WTC11 (cell line): ENCODE measurements around the gene MAP3K5. TPM values are rescaled to one million over a fixed set of nuclear protein-coding genes. Genes with fewer than 3 reads are reported as not detected.

Experiments
- ATAC-seq: fragments of 200-7000 bp; cut with Tn5 transposase; 2 replicates; pipeline ENCODE4 v1.10.0; 2021; ENCODE audit warnings: mild to moderate bottlenecking, moderate library complexity
- CTCF ChIA-PET: fragments of 300-600 bp; sonication (Branson Sonifier 250); formaldehyde crosslinking; loops from one replicate; lab custom pipeline; 2021; ENCODE audit warnings: antibody characterized with exemption; lab: Charles Lee
- POLR2A ChIA-PET: fragments of 350-600 bp; sonication (Branson Sonifier 250); formaldehyde crosslinking; loops from one replicate; lab custom pipeline; 2021; ENCODE audit warnings: antibody characterized with exemption; lab: Charles Lee
- DNase-seq: peaks from one replicate; pipeline ENCODE4 v3.0.0; 2021; ENCODE audit warnings: low spot score
- H3K27ac Mint-ChIP-seq: 2 replicates; pipeline ENCODE4 v1.8.0; 2021; ENCODE audit warnings: mixed read lengths
- H3K27me3 Mint-ChIP-seq: 2 replicates; pipeline ENCODE4 v1.8.0; 2021; ENCODE audit warnings: low read depth, mild to moderate bottlenecking, moderate library complexity, mixed read lengths
- H3K36me3 Mint-ChIP-seq: 2 replicates; pipeline ENCODE4 v1.8.0; 2021; ENCODE audit warnings: mixed read lengths
- H3K4me1 Mint-ChIP-seq: 2 replicates; pipeline ENCODE4 v1.8.0; 2022; ENCODE audit warnings: mixed read lengths
- H3K4me3 Mint-ChIP-seq: 2 replicates; pipeline ENCODE4 v1.8.0; 2021; ENCODE audit warnings: mild to moderate bottlenecking, moderate library complexity, mixed read lengths
- H3K9me3 Mint-ChIP-seq: 2 replicates; pipeline ENCODE4 v1.8.0; 2021; ENCODE audit warnings: mixed read lengths
- CBFB ChIP-seq: sonication (generic); formaldehyde crosslinking; IDR thresholded peaks from 2 replicates; pipeline ENCODE4 v1.8.1; 2022; ENCODE audit warnings: mild to moderate bottlenecking, low read depth, missing genetic modification reagents
- EMX1 ChIP-seq: fragments of 250-450 bp; sonication (Bioruptor Pico); IDR thresholded peaks from 2 replicates; pipeline ENCODE4 v1.8.0; 2021; ENCODE audit warnings: mild to moderate bottlenecking
- GABPB1 ChIP-seq: sonication (generic); formaldehyde crosslinking; IDR thresholded peaks from 2 replicates; pipeline ENCODE4 v1.8.1; 2023; ENCODE audit warnings: mild to moderate bottlenecking, missing genetic modification reagents
- IRF2 ChIP-seq: sonication (generic); formaldehyde crosslinking; IDR thresholded peaks from 2 replicates; pipeline ENCODE4 v1.8.0; 2022; ENCODE audit warnings: low read depth, missing genetic modification reagents, borderline replicate concordance
- JAZF1 ChIP-seq: fragments of 250-450 bp; sonication (Bioruptor Pico); IDR thresholded peaks from 2 replicates; pipeline ENCODE4 v1.9.0; 2021; ENCODE audit warnings: moderate library complexity, mild to moderate bottlenecking, inconsistent platforms
- MYBL2 ChIP-seq: sonication (generic); formaldehyde crosslinking; IDR thresholded peaks from 2 replicates; pipeline ENCODE4 v1.8.1; 2023; ENCODE audit warnings: mild to moderate bottlenecking, moderate library complexity, missing genetic modification reagents
- NFE2L1 ChIP-seq: sonication (generic); formaldehyde crosslinking; IDR thresholded peaks from 2 replicates; pipeline ENCODE4 v1.8.1; 2023; ENCODE audit warnings: missing genetic modification reagents
- NR3C1 ChIP-seq: sonication (generic); formaldehyde crosslinking; conservative IDR thresholded peaks from 2 replicates; pipeline ENCODE4 v1.8.1; 2023; ENCODE audit warnings: low read depth, mild to moderate bottlenecking, missing genetic modification reagents
- OVOL2 ChIP-seq: fragments of 250-450 bp; sonication (Bioruptor Pico); IDR thresholded peaks from 2 replicates; pipeline ENCODE4 v1.9.0; 2021; ENCODE audit warnings: mild to moderate bottlenecking, borderline replicate concordance
- TEAD1 ChIP-seq: sonication (generic); formaldehyde crosslinking; IDR thresholded peaks from 2 replicates; pipeline ENCODE4 v1.8.0; 2022; ENCODE audit warnings: mild to moderate bottlenecking, missing genetic modification reagents
- total RNA-seq: library from RNA; stranded (reverse); gene quantifications from 3 replicates; pipeline ENCODE4 v1.2.3, GENCODE V29; 2021
- TF ChIP-seq, protein P1 (sequence below): sonication (generic); formaldehyde crosslinking; IDR thresholded peaks from 2 replicates; pipeline ENCODE4 v1.8.0; 2022; ENCODE audit warnings: mild to moderate bottlenecking, missing genetic modification reagents
- TF ChIP-seq, protein P2 (sequence below): sonication (generic); formaldehyde crosslinking; IDR thresholded peaks from 2 replicates; pipeline ENCODE4 v1.8.0; 2022; ENCODE audit warnings: mild to moderate bottlenecking, missing genetic modification reagents
- TF ChIP-seq, protein P3 (sequence below): fragments of 250-450 bp; sonication (Bioruptor Pico); IDR thresholded peaks from 2 replicates; pipeline ENCODE4 v1.9.0; 2021; ENCODE audit warnings: mild to moderate bottlenecking
- TF ChIP-seq, protein P4 (sequence below): fragments of 250-450 bp; sonication (Bioruptor Pico); IDR thresholded peaks from 2 replicates; pipeline ENCODE4 v2.1.2; 2022; ENCODE audit warnings: mild to moderate bottlenecking, moderate library complexity
- TF ChIP-seq, protein P5 (sequence below): fragments of 200-600 bp; IDR thresholded peaks from 2 replicates; pipeline ENCODE4 v1.8.0; 2022; ENCODE audit warnings: antibody characterized with exemption
- TF ChIP-seq, protein P6 (sequence below): sonication (generic); formaldehyde crosslinking; IDR thresholded peaks from 2 replicates; pipeline ENCODE4 v1.8.0; 2022; ENCODE audit warnings: mild to moderate bottlenecking, missing genetic modification reagents
- TF ChIP-seq, protein P7 (sequence below): sonication (generic); formaldehyde crosslinking; IDR thresholded peaks from 2 replicates; pipeline ENCODE4 v1.8.1; 2023; ENCODE audit warnings: mild to moderate bottlenecking, missing genetic modification reagents, moderate library complexity
- TF ChIP-seq, protein P8 (sequence below): sonication (generic); formaldehyde crosslinking; IDR thresholded peaks from 2 replicates; pipeline ENCODE4 v1.8.0; 2023; ENCODE audit warnings: missing genetic modification reagents, mild to moderate bottlenecking, borderline replicate concordance

Gene MAP3K5
- total RNA-seq, 1 experiment from 2014 or later: 1.6 TPM

DNA sequence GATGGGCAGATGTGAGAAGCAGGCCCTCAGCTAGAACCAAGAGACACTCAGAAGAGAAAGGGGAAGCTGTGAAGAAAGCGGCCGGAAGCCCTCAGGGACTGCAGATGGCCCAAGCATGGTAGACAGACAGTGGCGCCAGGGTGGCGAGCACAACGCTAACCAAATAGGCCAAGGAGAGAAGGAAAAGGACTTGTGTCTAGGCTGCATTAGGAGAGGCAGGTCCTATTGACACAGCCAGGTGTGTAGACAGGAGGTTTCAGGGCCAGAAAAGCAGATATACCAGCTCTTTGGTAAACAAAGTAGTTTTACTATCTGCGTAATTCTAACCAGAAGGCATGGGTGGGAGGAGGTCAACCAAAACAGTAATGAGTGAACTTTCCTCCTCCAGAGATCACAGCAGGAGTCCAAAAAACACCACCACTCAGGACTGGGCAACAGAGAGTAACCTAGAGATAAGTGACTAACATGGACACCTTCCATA is 226.2 kb downstream of the MAP3K5 start:
- ChIA-PET POLR2A (no interaction called here), CTCF (interaction anchor here (2.0 kb wide), 1 partner anchor 16 kb away, joined by 14 read pairs; the partner anchor contains the start of gene MAP7)
- H3K36me3 Mint-ChIP-seq: peaks cover 18% of the 10 kb centered on the region
- TF ChIP-seq EMX1 (no peak), NFE2L1 (CRISPR knock-in tag) (no peak), JAZF1 (CRISPR knock-in tag) (no peak), TEAD1 (CRISPR knock-in tag) (no peak), GABPB1 (no peak), CBFB (CRISPR knock-in tag) (no peak), OVOL2 (no peak), MYBL2 (no peak), IRF2 (CRISPR knock-in tag) (no peak), NR3C1 (CRISPR knock-in tag) (no peak)
- TF ChIP-seq, protein P1, sequence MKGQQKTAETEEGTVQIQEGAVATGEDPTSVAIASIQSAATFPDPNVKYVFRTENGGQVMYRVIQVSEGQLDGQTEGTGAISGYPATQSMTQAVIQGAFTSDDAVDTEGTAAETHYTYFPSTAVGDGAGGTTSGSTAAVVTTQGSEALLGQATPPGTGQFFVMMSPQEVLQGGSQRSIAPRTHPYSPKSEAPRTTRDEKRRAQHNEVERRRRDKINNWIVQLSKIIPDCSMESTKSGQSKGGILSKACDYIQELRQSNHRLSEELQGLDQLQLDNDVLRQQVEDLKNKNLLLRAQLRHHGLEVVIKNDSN (CRISPR knock-in tag): no peak
- TF ChIP-seq, protein P2, sequence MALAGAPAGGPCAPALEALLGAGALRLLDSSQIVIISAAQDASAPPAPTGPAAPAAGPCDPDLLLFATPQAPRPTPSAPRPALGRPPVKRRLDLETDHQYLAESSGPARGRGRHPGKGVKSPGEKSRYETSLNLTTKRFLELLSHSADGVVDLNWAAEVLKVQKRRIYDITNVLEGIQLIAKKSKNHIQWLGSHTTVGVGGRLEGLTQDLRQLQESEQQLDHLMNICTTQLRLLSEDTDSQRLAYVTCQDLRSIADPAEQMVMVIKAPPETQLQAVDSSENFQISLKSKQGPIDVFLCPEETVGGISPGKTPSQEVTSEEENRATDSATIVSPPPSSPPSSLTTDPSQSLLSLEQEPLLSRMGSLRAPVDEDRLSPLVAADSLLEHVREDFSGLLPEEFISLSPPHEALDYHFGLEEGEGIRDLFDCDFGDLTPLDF: no peak
- TF ChIP-seq, protein P3, sequence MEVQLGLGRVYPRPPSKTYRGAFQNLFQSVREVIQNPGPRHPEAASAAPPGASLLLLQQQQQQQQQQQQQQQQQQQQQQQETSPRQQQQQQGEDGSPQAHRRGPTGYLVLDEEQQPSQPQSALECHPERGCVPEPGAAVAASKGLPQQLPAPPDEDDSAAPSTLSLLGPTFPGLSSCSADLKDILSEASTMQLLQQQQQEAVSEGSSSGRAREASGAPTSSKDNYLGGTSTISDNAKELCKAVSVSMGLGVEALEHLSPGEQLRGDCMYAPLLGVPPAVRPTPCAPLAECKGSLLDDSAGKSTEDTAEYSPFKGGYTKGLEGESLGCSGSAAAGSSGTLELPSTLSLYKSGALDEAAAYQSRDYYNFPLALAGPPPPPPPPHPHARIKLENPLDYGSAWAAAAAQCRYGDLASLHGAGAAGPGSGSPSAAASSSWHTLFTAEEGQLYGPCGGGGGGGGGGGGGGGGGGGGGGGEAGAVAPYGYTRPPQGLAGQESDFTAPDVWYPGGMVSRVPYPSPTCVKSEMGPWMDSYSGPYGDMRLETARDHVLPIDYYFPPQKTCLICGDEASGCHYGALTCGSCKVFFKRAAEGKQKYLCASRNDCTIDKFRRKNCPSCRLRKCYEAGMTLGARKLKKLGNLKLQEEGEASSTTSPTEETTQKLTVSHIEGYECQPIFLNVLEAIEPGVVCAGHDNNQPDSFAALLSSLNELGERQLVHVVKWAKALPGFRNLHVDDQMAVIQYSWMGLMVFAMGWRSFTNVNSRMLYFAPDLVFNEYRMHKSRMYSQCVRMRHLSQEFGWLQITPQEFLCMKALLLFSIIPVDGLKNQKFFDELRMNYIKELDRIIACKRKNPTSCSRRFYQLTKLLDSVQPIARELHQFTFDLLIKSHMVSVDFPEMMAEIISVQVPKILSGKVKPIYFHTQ (CRISPR knock-in tag): no peak
- TF ChIP-seq, protein P4, sequence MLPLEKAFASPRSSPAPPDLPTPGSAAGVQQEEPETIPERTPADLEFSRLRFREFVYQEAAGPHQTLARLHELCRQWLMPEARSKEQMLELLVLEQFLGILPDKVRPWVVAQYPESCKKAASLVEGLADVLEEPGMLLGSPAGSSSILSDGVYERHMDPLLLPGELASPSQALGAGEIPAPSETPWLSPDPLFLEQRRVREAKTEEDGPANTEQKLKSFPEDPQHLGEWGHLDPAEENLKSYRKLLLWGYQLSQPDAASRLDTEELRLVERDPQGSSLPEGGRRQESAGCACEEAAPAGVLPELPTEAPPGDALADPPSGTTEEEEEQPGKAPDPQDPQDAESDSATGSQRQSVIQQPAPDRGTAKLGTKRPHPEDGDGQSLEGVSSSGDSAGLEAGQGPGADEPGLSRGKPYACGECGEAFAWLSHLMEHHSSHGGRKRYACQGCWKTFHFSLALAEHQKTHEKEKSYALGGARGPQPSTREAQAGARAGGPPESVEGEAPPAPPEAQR (CRISPR knock-in tag): no peak
- TF ChIP-seq, protein P5, sequence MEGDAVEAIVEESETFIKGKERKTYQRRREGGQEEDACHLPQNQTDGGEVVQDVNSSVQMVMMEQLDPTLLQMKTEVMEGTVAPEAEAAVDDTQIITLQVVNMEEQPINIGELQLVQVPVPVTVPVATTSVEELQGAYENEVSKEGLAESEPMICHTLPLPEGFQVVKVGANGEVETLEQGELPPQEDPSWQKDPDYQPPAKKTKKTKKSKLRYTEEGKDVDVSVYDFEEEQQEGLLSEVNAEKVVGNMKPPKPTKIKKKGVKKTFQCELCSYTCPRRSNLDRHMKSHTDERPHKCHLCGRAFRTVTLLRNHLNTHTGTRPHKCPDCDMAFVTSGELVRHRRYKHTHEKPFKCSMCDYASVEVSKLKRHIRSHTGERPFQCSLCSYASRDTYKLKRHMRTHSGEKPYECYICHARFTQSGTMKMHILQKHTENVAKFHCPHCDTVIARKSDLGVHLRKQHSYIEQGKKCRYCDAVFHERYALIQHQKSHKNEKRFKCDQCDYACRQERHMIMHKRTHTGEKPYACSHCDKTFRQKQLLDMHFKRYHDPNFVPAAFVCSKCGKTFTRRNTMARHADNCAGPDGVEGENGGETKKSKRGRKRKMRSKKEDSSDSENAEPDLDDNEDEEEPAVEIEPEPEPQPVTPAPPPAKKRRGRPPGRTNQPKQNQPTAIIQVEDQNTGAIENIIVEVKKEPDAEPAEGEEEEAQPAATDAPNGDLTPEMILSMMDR: no peak
- TF ChIP-seq, protein P6, sequence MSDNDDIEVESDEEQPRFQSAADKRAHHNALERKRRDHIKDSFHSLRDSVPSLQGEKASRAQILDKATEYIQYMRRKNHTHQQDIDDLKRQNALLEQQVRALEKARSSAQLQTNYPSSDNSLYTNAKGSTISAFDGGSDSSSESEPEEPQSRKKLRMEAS: no peak
- TF ChIP-seq, protein P7, sequence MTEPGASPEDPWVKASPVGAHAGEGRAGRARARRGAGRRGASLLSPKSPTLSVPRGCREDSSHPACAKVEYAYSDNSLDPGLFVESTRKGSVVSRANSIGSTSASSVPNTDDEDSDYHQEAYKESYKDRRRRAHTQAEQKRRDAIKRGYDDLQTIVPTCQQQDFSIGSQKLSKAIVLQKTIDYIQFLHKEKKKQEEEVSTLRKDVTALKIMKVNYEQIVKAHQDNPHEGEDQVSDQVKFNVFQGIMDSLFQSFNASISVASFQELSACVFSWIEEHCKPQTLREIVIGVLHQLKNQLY: no peak
- no peaks in the 10 kb centered on the region for H3K27me3 Mint-ChIP-seq
- H3K4me1 Mint-ChIP-seq: peaks cover 3% of the 10 kb centered on the region; the same call in 1 of the 2 replicates
- no peak overlapping the region for H3K4me3 Mint-ChIP-seq
- H3K27ac Mint-ChIP-seq: no peak overlapping the region
- ATAC-seq (no peak), DNase-seq (no peak)
- H3K9me3 Mint-ChIP-seq: peaks cover 19% of the 10 kb centered on the region

DNA sequence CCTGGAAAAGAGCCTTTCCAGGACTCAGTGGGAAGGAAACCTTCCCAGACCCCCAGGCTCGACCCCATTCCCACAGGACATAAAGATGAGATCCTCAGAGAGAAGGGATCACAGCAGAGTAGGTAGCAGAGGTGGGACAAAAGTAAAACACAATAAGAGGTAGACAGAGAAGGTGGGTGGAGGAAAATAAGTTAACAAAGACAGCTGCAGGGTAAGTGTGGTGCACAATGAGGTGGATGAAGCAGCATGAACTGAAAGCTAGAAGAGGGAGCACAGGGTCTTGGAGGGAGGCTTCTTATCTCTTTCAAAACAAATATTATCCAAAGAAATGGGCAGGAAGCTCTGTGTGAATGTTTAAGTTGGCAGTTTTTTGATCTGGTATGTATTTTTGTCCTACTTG is 228.1 kb downstream of the MAP3K5 start:
- Mint-ChIP-seq H3K36me3 (no peaks in the 10 kb centered on the region; the same call in 1 of the 2 replicates), H3K4me3 (no peak overlapping the region), H3K4me1 (no peaks in the 10 kb centered on the region; the same call in 1 of the 2 replicates), H3K27ac (no peak overlapping the region), H3K27me3 (no peaks in the 10 kb centered on the region), H3K9me3 (peaks cover under 1% of the 10 kb centered on the region)
- ChIA-PET CTCF (interaction anchor here (1.3 kb wide), 1 partner anchor 80 kb away, joined by 5 read pairs; no protein-coding TSS in a partner anchor), POLR2A (no interaction called here)
- ATAC-seq (no peak), DNase-seq (no peak)
- TF ChIP-seq, protein P8, sequence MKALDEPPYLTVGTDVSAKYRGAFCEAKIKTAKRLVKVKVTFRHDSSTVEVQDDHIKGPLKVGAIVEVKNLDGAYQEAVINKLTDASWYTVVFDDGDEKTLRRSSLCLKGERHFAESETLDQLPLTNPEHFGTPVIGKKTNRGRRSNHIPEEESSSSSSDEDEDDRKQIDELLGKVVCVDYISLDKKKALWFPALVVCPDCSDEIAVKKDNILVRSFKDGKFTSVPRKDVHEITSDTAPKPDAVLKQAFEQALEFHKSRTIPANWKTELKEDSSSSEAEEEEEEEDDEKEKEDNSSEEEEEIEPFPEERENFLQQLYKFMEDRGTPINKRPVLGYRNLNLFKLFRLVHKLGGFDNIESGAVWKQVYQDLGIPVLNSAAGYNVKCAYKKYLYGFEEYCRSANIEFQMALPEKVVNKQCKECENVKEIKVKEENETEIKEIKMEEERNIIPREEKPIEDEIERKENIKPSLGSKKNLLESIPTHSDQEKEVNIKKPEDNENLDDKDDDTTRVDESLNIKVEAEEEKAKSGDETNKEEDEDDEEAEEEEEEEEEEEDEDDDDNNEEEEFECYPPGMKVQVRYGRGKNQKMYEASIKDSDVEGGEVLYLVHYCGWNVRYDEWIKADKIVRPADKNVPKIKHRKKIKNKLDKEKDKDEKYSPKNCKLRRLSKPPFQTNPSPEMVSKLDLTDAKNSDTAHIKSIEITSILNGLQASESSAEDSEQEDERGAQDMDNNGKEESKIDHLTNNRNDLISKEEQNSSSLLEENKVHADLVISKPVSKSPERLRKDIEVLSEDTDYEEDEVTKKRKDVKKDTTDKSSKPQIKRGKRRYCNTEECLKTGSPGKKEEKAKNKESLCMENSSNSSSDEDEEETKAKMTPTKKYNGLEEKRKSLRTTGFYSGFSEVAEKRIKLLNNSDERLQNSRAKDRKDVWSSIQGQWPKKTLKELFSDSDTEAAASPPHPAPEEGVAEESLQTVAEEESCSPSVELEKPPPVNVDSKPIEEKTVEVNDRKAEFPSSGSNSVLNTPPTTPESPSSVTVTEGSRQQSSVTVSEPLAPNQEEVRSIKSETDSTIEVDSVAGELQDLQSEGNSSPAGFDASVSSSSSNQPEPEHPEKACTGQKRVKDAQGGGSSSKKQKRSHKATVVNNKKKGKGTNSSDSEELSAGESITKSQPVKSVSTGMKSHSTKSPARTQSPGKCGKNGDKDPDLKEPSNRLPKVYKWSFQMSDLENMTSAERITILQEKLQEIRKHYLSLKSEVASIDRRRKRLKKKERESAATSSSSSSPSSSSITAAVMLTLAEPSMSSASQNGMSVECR (CRISPR knock-in tag): no peak
- TF ChIP-seq, protein P7: no peak
- TF ChIP-seq, protein P5: no peak
